Measurements from ENCODE around the gene CABCOCO1.
"Not testable (repeated sequence)": the region's sequence is repeated elsewhere in the genome, so short reads cannot be mapped to it uniquely, and the experiment has no call there.

DNA sequence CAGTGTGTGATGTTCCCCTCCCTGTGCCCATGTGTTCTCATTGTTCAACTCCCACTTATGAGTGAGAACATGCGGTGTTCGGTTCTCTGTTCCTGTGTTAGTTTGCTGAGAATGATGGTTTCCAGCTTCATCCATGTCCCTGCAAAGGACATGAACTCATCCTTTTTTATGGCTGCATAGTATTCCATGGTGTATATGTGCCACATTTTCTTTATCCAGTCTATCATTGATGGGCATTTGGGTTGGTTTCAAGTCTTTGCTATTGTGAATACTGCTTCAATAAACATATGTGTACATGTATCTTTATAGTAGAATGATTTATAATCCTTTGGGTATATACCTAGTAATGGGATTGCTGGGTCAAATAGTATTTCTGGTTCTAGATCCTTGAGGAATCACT lies 28.9 kb downstream of the CABCOCO1 start:
- TF ChIP-seq CTBP1 (IDR thresholded peaks at IDR 0.05; ENCODE audit: borderline replicate concordance); SP1 (IDR thresholded peaks at IDR 0.05); BHLHE40 (IDR thresholded peaks at IDR 0.05; ENCODE audit: borderline replicate concordance); SUZ12 (IDR thresholded peaks at IDR 0.05): not testable (repeated sequence)
